Measurements from ENCODE around the gene MGAT5.

MGAT5 gene

GRCh38 chr2:134429886-134430285, 176.0 kb downstream of the MGAT5 start:
- no peak for DNase-seq

DNA sequence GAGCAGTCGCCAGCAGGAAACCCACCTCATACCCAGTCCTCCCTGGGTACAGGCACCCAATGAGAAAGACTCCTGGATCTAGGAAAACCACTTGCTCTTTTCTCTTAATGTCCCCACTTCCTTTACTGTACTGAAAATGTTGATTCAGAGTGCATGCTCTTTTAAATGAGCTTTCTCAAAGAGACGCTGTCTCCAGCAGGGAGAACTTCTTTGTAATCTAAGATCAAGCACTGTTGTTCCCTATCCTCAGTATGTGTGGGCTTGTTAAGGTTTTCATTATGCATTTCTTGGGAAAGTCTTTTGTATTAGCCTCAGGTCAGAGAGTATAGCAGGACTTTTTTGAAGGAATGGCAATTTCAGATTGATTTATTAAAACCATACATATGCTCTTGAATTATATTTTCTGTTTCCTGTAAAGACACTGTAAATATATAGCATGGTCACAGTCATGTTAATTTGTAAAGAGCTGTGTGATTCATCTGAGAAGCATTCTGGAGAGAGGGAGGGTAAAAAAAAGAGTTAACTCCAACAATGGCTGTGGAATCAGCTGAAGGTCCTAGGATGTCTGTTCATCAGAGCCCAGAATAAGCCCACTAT, 178.1 kb downstream of the MGAT5 start:
- no peak for DNase-seq

- DNase-seq: no peak
Measured at GRCh38 chr2:134432435-134432883, 178.6 kb downstream of the MGAT5 start.

DNA sequence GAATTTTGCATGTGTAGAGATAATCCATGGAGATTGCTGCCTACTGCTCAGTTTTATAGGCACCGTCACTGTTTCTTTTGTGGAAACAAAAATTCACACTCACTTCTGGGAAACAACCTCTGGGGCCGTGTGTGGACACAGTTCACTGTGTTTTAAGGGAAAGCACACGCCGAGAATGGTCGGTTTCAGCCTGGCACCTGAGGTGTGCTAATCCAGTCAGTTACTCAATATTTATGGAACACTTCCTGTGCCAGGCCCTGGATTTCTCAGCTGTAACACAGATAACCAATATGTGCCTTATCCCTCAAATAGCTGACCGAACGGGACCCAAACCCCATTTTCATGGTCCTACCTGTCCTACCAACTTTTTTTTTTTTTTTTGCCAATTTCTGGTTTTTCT, 179.6 kb downstream of the MGAT5 start:
- DNase-seq: no peak

GRCh38 chr2:134433979-134434378, 180.1 kb downstream of the MGAT5 start:
- DNase-seq: no peak

DNA sequence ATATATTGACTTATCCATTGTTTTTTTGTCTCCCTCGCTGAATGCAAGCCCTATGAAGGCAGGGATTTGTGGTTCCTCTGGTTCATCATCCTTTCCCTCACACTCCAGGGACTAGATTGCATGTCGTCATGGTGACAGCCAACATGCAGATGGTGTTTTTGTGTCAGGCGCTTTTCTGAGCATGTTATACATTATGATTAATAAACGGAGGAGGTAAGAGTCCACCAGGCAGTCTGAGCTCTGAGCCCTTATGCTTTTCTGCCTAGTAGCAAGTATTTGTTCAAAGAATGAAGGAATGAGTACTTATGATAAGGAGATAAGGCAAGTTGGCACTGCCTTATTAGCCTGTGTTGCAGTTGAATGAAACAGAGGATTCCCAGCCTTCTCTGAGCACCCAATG, 181.6 kb downstream of the MGAT5 start:
- no peak for DNase-seq

DNA sequence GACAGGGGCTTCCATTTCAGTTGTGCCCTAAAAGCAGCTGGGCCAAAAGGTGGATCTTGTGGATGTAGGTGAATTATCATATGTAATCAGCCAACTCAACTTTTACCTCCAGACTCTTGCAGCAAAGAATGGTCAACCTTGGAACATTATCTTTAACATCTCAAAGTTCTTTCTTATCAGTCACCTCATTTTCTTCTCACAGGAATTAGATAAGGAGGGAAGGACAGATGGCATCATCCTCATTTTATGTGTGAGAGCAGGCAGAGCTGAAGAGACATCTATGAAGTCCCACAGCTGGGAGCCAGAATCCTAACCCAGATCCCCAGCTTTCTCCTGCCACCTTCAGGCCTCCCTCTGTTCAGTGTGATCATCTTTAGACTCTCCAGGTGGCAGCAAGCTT, 182.1 kb downstream of the MGAT5 start:
- no peak for DNase-seq

DNA sequence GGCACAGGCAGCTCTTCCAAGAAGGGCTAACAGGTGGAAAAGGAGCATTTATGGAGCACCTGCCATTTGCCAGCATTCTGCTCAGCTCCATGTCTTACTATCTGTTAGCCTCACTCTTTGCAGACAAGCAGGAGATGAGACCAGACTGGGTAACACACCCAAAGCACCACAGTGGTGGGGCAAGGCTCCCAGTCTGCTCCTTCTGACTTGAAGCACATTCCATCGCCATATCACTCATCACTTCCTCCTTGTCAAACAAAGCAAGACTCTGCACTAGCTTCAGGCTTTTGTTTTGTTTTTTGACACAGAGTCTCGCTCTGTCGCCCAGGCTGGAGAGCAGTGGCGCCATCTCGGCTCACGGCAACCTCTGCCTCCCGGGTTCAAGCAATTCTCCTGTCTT, 182.8 kb downstream of the MGAT5 start:
- DNase-seq: no peak

GRCh38 chr2:134438371-134438770, 184.5 kb downstream of the MGAT5 start:
- no peak for DNase-seq

- no peak for DNase-seq
Measured at GRCh38 chr2:134440336-134440909, 186.6 kb downstream of the MGAT5 start.

DNA sequence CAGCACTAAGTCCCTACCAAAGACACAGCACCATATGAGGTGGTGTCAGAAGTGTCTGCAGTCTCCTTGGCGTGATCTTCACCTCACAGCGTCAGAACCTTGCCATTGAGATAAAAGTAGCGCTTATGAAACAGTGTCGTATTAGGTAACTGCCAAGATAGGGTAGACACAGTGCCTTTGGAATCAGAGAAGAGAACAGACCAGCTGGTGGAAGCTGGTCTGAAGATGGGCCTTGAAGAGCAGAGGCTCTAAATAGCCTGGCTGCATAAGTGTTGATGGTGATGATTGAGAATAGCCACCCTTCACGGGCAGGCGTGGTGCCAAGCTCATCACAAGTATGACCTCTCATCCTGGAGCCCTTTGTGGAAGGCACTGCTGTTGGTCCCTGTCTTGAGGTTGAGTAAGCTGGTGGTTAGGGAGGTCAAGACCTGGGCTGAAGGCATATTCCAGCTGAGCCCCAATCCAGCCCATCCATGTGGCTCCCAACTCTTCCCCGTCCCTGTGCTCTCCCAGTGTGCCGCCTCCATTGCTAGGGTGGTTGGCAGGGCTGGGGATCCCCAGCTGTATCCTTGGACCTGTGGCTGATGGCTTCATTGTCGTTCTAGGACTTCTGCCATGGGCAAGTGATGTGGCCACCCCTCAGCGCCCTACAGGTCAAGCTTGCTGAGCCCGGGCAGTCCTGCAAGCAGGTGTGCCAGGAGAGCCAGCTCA, 187.4 kb downstream of the MGAT5 start:
- DNase-seq: no peak

- DNase-seq: no peak
Measured at GRCh38 chr2:134443814-134444480, 190.1 kb downstream of the MGAT5 start.

DNA sequence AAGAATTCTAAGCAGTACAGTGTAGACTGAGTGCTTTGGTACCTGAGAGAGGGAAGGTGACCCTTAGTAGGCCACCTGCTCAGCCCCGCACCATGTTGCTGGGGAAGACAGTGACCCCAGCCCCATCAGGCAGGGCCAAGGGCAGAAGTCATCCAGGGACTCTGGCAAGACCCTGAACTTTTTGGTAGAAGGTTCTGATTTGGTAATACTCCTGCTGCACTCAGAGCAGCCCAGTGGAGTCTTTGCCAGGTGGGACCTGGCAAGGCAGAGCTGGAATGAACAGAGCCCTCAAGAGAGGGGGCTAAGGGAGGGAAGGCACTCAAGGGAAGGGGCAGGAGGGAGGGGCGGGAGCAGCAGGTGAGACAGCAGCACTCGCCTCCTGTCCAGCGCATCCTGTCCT, 191.2 kb downstream of the MGAT5 start:
- no peak for DNase-seq

- no peak for DNase-seq
Measured at GRCh38 chr2:134445985-134446382, 192.1 kb downstream of the MGAT5 start.

DNA sequence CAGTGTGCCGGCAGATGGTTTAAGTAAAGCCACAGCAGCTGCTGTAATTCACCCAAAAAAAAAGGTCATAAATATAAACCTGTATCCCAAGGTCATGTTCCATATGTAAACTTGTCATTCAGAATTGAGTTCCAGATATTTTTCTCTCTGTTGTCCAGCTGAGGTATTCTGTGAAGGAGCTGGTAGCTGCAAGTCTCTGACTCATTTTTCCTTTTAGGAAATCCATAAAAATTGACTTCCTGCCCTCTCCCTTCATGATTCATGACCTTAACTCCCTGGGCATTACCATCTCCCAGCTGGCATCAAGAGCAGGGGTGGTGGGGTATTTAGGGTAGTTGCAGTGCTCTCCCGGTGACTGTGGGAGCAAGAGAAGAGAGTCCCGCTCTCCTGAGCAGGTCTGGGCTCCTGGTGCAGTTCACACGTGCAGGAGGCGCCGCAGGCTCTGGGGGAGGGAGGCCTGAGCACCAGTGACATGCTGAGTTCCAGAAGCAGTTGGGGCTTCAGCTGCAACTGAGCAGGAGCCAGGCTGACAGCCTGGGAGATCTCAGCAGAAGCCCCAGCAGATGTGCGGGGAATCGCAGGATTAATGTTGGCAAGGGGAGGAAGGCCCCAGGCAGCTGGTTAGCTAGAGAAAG, 192.6 kb downstream of the MGAT5 start:
- no peak for DNase-seq

GRCh38 chr2:134447669-134448068, 193.8 kb downstream of the MGAT5 start:
- DNase-seq: no peak

DNA sequence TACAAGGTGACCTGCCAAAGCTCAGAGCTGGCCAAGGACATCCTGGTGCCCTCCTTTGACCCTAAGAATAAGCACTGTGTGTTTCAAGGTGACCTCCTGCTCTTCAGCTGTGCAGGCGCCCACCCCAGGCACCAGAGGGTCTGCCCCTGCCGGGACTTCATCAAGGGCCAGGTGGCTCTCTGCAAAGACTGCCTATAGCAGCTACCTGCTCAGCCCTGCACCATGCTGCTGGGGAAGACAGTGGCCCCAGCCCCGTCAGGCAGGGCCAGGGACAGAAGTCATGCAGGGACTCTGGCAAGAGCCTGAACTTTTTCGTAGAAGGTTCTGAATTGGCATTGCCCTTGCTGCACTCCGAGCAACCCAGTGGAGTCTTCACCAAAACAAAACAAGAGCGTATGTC, 194.8 kb downstream of the MGAT5 start:
- no peak for DNase-seq

DNA sequence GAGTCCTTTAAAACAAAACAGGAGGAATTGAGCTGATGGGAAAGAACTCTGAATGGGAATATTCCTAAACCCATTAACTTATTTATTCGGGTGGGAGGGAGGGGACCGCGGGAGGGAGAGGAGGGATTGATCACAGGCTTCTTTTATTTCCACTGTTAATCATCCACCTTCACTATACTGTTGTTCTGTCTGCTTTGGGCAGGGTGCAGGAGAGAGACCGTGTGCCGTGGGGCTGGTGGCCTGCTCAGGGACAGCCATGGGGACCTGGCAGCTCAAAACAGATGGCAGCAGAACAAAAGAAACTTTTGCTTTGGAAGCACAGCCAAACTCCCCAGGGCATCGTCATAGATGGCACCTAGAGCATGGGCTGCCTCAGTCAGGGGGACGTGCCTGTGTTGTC, 195.3 kb downstream of the MGAT5 start:
- no peak for DNase-seq

DNA sequence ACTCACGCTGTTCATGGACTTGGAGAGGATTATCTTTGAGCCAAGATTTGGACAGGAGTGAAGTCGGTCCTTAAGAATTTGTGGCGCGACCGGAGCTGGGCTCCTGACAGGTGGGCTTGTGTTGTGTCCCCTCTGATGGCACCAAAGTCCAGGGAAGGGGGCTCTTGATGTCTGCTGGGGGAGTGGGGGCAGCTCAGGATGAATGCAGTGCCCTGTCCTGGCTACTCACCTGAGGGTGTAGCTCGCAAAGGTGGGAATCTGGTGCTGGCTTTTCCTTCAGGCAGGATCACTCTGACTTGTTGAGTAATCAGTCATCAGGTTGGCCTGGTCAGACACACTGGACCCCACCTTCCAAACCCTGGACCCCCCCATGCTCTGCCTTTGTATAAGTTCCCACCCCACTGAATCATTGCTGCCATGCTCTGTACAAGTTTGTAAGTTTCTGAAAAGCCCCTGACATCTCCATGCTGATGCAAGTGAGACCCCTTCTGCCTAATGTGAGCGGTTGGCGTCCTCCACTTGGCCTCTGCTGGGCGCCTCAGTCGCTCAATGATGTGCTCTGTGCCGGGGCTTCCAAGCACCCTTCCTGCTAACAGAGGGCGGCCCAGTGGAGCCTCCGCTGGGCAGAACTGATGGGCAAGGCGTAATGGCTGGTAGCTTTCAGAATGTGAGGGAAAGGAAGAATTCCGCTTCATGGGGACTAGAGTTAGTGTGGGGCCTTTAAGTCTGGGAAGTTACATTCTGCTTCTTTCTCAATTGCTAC, 196.1 kb downstream of the MGAT5 start:
- DNase-seq: no peak

- no peak for DNase-seq
Measured at GRCh38 chr2:134451347-134451630, 197.4 kb downstream of the MGAT5 start.

DNA sequence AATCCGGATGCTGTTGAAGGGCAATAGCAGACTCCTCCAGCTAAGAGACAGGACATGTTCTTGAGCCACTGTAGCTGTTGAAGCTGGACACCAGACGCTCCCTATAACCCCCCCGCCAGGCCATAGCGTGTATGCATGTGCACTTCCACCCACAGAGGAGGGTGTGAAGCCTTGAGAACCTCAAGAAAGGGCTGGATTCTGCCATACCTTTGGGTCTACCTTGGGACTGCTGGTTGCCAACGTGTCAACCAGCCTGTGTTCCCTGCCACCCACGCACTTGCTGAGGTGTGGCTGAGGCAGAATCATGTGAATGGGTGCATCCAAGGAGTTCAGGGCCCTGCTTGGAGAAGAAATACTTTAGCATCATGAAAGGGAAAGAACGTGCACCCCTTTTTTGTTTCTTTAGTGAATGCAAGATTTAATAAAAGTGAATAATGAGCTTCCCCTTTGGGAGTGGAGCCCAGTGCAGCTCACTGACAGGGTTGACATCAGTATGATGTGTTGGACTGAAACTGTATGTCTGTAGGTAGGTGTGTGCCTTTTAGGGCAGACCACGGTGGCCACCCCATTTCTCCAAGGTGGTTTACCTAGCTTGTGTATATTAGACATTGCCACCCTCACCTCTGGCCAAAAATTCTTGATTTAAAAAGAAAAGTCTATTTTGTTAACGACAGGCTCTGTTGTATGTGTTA, 198.3 kb downstream of the MGAT5 start:
- no peak for DNase-seq

- no peak for DNase-seq
Measured at GRCh38 chr2:134453476-134453875, 199.6 kb downstream of the MGAT5 start.
